DND-41 (cell line): Measurements from ENCODE around the gene MSI2.

Experiments
- ATAC-seq: fragments of 200-7000 bp; cut with Tn5 transposase; 3 replicates; pipeline ENCODE4 v1.9.1; 2021; ENCODE audit warnings: low read depth; ENCODE audit not compliant: insufficient read depth
- DNase-seq: peaks from one replicate; pipeline ENCODE4 v3.0.0-alpha.2; 2020
- H2AFZ ChIP-seq: 2 replicates; pipeline ENCODE4 v1.6.0; 2012; ENCODE audit warnings: low read depth, low read length
- H3K27ac ChIP-seq: 2 replicates; pipeline ENCODE4 v1.5.1; 2012; ENCODE audit warnings: low read length, inconsistent platforms
- H3K27me3 ChIP-seq: fragments of 200-600 bp; sonication (generic); 2 replicates; pipeline ENCODE4 v1.6.0; 2012; ENCODE audit warnings: low read length, mild to moderate bottlenecking, inconsistent platforms; ENCODE audit not compliant: insufficient read depth, poor library complexity
- H3K36me3 ChIP-seq: 2 replicates; pipeline ENCODE4 v1.5.1; 2012; ENCODE audit warnings: low read length, inconsistent platforms; ENCODE audit not compliant: insufficient read depth
- H3K4me1 ChIP-seq: 2 replicates; pipeline ENCODE4 v1.5.1; 2012; ENCODE audit warnings: mild to moderate bottlenecking, low read length; ENCODE audit not compliant: insufficient read depth
- H3K4me2 ChIP-seq: 2 replicates; pipeline ENCODE4 v1.6.0; 2012; ENCODE audit warnings: mild to moderate bottlenecking, moderate library complexity, low read length, inconsistent platforms; ENCODE audit not compliant: insufficient read depth
- H3K4me3 ChIP-seq, 2 experiments: fragments of 200-600 bp in 1 of 2; shearing (Covaris generic) in 1 of 2; 2 replicates each; pipeline ENCODE4 v1.5.1; 2012 to 2016; ENCODE audit warnings: inconsistent platforms in 2 of 2, low read length in 2 of 2, mild to moderate bottlenecking in 2 of 2, low read depth in 1 of 2, moderate library complexity in 1 of 2
- H3K79me2 ChIP-seq: 2 replicates; pipeline ENCODE4 v1.6.0; 2012; ENCODE audit warnings: low read length, inconsistent platforms; ENCODE audit not compliant: insufficient read depth
- H3K9ac ChIP-seq: 2 replicates; pipeline ENCODE4 v1.6.0; 2012; ENCODE audit warnings: low read depth, mild to moderate bottlenecking, inconsistent platforms, low read length, moderate library complexity
- H3K9me3 ChIP-seq: 2 replicates; pipeline ENCODE4 v1.5.1; 2012; ENCODE audit warnings: low read length, moderate library complexity, mild to moderate bottlenecking, inconsistent platforms; ENCODE audit not compliant: insufficient read depth, severe bottlenecking
- H4K20me1 ChIP-seq: 2 replicates; pipeline ENCODE4 v1.6.0; 2012; ENCODE audit warnings: low read length; ENCODE audit not compliant: insufficient read depth
- CTCF ChIP-seq: IDR thresholded peaks from 2 replicates; pipeline ENCODE4 v1.5.1; 2012; ENCODE audit warnings: borderline replicate concordance, low read length, moderate library complexity, mild to moderate bottlenecking; ENCODE audit not compliant: poor library complexity, severe bottlenecking; ENCODE audit errors: extremely low read depth
- EZH2 ChIP-seq: IDR thresholded peaks from 3 replicates; pipeline ENCODE4 v1.6.1; 2012; ENCODE audit warnings: borderline replicate concordance, low read depth, mild to moderate bottlenecking, moderate library complexity, low read length, inconsistent platforms; ENCODE audit not compliant: severe bottlenecking

Gene MSI2

GRCh38 chr17:57330587-57330986 lies 74.3 kb downstream of the MSI2 start:
- Histone ChIP-seq H3K4me3 (no peak overlapping the region), H2AFZ (no peak overlapping the region), H3K27ac (peak overlapping the region; percentile 18; the same call in 1 of the 2 replicates), H3K79me2 (peaks cover 99% of the 10 kb centered on the region), H3K4me1 (peaks cover 41% of the 10 kb centered on the region), H3K36me3 (peaks cover 83% of the 10 kb centered on the region), H3K4me2 (no peak overlapping the region), H3K9me3 (no peaks in the 10 kb centered on the region), H3K9ac (no peak overlapping the region), H4K20me1 (peaks cover 76% of the 10 kb centered on the region), H3K27me3 (no peaks in the 10 kb centered on the region)
- no peak for TF ChIP-seq CTCF
- ATAC-seq (no peak), DNase-seq (no peak)

GRCh38 chr17:57331423-57331822 lies 75.1 kb downstream of the MSI2 start:
- H3K9me3 ChIP-seq, result no peaks in the 10 kb centered on the region

DNA sequence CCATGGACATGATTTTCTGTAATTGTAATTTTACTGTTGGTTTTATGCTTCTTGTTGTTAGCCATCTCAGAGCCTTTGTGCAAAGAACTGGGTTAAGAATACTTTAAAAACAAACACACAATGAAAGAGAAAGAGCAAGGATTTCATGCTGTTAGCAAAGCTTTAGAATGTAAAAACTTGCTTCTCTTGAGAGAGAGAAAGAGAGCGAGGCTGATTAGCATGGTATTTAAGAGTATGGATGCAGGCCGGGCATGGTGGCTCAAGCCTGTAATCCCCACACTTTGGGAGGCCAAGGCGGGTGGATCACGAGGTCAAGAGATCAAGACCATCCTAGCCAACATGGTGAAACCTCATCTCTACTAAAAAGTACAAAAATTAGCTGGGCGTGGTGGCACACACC lies 76.2 kb downstream of the MSI2 start:
- Histone ChIP-seq H3K4me2 (no peak overlapping the region), H2AFZ (no peak overlapping the region), H3K4me3 (no peak overlapping the region), H3K79me2 (peaks cover 99% of the 10 kb centered on the region), H3K36me3 (peaks cover 82% of the 10 kb centered on the region), H3K9me3 (no peaks in the 10 kb centered on the region), H3K27ac (no peak overlapping the region), H3K27me3 (no peaks in the 10 kb centered on the region), H4K20me1 (peaks cover 76% of the 10 kb centered on the region), H3K9ac (no peak overlapping the region), H3K4me1 (peaks cover 40% of the 10 kb centered on the region)
- DNase-seq (no peak), ATAC-seq (no peak)
- TF ChIP-seq CTCF (no peak), EZH2 (no peak)

More at GRCh38 chr17:57331423-57331822, 75.1 kb downstream of the MSI2 start:
- no peak overlapping the region for H3K4me2 ChIP-seq
- H3K9ac ChIP-seq, result no peak overlapping the region
- H2AFZ ChIP-seq, result no peak overlapping the region
- H3K27me3 ChIP-seq, result no peaks in the 10 kb centered on the region
- peak overlapping the region; percentile 55 for H3K27ac ChIP-seq
- H4K20me1 ChIP-seq, result peaks cover 76% of the 10 kb centered on the region
- H3K36me3 ChIP-seq, result peaks cover 83% of the 10 kb centered on the region
- peaks cover 99% of the 10 kb centered on the region for H3K79me2 ChIP-seq
- DNase-seq, result no peak
- peaks cover 40% of the 10 kb centered on the region for H3K4me1 ChIP-seq
- H3K4me3 ChIP-seq, result no peak overlapping the region
- no peak; the same call in 2 of the 3 replicates for ATAC-seq
- TF ChIP-seq EZH2, result no peak
- TF ChIP-seq CTCF, result no peak
